Measurements from ENCODE around the gene PSMC2. TPM values are rescaled to one million over a fixed set of nuclear protein-coding genes. Genes with fewer than 3 reads are reported as not detected.
"Not testable (repeated sequence)": the region's sequence is repeated elsewhere in the genome, so short reads cannot be mapped to it uniquely, and the experiment has no call there.

Gene PSMC2
- total RNA-seq, 1 donor from 2014 or later, result 86.5 TPM

DNA sequence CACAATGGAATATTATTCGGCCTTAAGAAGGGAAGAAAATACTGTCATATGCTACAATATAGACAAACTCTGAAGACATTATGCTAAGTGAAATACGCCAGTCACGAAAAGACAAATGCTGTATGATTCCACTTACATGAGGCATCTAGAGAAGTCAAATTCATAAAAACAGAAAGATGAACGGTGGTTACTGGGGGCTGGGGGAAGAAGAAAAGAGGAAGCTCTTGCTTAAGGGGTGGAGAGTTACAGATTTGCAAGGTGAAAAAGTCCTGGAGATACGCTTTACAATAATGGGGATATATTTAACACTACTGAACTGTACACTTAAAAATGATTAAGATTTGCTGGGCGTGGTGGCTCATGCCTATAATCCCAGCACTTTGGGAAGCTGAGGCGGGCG, 49.0 kb downstream of the PSMC2 start:
- H3K27me3 Mint-ChIP-seq (ENCODE audit: low read depth), result peaks cover 9% of the 10 kb centered on the region
- no peak overlapping the region for H3K4me3 Mint-ChIP-seq
- TF ChIP-seq, protein P1, sequence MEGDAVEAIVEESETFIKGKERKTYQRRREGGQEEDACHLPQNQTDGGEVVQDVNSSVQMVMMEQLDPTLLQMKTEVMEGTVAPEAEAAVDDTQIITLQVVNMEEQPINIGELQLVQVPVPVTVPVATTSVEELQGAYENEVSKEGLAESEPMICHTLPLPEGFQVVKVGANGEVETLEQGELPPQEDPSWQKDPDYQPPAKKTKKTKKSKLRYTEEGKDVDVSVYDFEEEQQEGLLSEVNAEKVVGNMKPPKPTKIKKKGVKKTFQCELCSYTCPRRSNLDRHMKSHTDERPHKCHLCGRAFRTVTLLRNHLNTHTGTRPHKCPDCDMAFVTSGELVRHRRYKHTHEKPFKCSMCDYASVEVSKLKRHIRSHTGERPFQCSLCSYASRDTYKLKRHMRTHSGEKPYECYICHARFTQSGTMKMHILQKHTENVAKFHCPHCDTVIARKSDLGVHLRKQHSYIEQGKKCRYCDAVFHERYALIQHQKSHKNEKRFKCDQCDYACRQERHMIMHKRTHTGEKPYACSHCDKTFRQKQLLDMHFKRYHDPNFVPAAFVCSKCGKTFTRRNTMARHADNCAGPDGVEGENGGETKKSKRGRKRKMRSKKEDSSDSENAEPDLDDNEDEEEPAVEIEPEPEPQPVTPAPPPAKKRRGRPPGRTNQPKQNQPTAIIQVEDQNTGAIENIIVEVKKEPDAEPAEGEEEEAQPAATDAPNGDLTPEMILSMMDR (IDR thresholded peaks at IDR 0.05; ENCODE audit: unreplicated experiment), result no peak
- no peaks in the 10 kb centered on the region for H3K36me3 Mint-ChIP-seq
- H3K27ac Mint-ChIP-seq, result no peak overlapping the region
- H3K4me1 Mint-ChIP-seq, result no peaks in the 10 kb centered on the region
- H3K9me3 Mint-ChIP-seq, result no peaks in the 10 kb centered on the region
- DNase-seq (ENCODE audit: low spot score in 2 of 2, unreplicated experiment in 2 of 2), result no peak

DNA sequence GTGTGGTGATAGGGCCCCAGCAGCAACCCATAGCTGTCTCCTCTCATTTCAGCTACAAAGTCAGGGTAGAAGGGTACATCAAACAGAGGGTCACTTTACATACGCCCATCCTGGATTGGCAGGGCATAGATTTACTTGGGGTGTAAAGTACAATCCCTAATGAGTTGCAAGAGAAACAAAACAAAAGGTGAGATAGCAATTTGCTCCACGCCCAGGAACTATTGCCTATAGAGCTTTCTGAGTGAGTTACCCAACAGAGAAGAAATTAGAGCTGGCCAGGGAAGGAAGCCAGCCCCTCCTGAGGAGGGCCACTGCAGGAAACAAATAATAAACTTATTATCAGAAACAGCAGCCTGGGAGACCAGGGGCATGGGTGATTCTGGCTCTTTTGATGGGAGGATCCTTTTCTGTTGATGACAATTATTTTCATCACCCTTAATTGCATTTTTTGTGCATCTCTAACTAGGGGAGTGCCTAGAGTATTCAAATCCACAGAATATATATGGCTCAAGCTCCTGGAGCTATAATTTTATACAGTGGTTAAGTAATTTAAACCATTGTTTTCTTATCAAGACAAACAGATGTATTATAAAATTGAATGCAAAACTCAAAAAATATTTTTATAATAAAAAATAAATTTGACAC, 51.2 kb downstream of the PSMC2 start:
- H3K9me3 Mint-ChIP-seq, result peaks cover 7% of the 10 kb centered on the region

DNA sequence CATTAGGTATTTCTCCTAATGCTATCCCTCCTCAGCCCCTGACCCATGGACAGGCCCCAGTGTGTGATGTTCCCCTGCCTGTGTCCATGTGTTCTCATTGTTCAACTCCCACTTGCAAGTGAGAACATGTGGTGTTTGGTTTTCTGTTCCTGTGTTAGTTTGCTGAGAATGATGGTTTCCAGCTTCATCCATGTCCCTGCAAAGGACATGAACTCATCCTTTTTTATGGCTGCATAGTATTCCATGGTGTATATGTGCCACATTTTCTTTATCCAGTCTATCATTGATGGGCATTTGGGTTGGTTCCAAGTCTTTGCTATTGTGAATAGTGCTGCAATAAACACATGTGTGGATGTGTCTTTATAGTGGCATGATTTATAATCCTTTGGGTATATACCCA, 52.2 kb downstream of the PSMC2 start:
- not testable (repeated sequence) for H3K4me3 Mint-ChIP-seq; H3K4me1 Mint-ChIP-seq; H3K36me3 Mint-ChIP-seq; H3K9me3 Mint-ChIP-seq; H3K27ac Mint-ChIP-seq; DNase-seq (ENCODE audit: low spot score in 2 of 2, unreplicated experiment in 2 of 2)
- H3K27me3 Mint-ChIP-seq (ENCODE audit: low read depth), result peaks cover 33% of the 10 kb centered on the region

More for the DNA sequence above, 51.2 kb downstream of the PSMC2 start:
- Mint-ChIP-seq H3K27me3 (ENCODE audit: low read depth) (peaks cover 24% of the 10 kb centered on the region), H3K4me1 (no peaks in the 10 kb centered on the region), H3K4me3 (no peak overlapping the region), H3K36me3 (no peaks in the 10 kb centered on the region), H3K27ac (no peak overlapping the region)
- TF ChIP-seq, protein P1 (IDR thresholded peaks at IDR 0.05; ENCODE audit: unreplicated experiment), result no peak
- no peak for DNase-seq (ENCODE audit: low spot score in 2 of 2, unreplicated experiment in 2 of 2)

DNA sequence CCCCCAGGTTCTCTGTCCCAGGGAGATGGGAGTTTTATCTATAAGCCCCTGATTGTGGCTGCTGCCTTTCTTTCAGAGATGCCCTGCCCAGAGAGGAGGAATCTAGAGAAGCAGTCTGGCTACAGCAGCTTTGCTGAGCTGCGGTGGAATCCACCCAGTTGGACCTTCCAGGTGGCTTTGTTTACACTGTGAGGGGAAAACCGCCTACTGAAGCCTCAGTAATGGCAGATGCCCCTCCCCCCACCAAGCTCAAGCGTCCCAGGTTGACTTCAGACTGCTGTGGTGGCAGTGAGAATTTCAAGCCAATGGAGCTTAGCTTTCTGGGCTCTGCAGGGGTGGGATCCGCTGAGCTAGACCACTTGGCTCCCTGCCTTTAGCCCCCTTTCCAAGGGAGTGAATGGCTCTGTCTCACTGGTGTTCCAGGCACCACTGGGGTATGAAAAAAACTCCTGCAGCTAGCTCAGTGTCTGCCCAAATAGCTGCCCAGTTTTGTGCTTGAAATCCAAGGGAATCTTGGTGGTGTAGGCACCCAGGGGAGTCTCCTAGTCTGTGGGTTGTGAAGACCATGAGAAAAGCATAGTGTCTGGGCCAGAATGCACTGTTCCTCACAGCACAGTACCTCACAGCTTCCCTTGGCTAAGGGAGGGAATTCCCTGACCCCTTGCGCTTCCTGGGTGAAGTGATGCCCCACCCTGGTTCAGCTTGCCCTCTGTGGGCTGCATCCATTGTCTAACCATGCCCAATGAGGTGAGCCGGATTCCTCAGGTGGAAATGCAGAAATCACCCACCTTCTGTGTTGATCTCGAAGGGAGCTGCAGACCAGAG, 58.6 kb downstream of the PSMC2 start:
- not testable (repeated sequence) for H3K4me3 Mint-ChIP-seq; H3K36me3 Mint-ChIP-seq; DNase-seq (ENCODE audit: low spot score in 2 of 2, unreplicated experiment in 2 of 2); H3K4me1 Mint-ChIP-seq; H3K9me3 Mint-ChIP-seq; H3K27ac Mint-ChIP-seq
- H3K27me3 Mint-ChIP-seq (ENCODE audit: low read depth), result peaks cover 57% of the 10 kb centered on the region

DNA sequence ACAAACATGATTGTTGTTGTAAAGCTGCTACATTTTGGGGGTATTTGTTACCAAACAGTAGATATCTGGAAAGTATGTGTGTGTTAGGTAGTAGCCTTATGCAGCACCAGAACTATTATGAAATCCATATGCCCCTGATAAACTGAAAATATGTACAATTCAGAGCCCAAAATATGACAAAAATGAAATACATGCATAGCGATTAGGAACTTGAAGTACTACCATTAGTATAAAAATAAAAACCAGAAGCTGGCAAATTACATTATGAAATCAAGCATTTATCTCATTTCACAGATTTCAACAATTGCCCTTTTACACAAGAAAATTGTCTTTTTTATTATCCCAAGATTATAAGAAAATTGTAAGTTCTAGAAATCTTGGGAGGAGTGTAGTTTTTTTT, 64.7 kb downstream of the PSMC2 start:
- Mint-ChIP-seq H3K4me1 (no peaks in the 10 kb centered on the region), H3K4me3 (no peak overlapping the region), H3K9me3 (no peaks in the 10 kb centered on the region), H3K27ac (no peak overlapping the region), H3K27me3 (ENCODE audit: low read depth) (peaks cover 62% of the 10 kb centered on the region), H3K36me3 (no peaks in the 10 kb centered on the region)
- TF ChIP-seq, protein P1 (IDR thresholded peaks at IDR 0.05; ENCODE audit: unreplicated experiment), result no peak
- no peak for DNase-seq (ENCODE audit: low spot score in 2 of 2, unreplicated experiment in 2 of 2)

DNA sequence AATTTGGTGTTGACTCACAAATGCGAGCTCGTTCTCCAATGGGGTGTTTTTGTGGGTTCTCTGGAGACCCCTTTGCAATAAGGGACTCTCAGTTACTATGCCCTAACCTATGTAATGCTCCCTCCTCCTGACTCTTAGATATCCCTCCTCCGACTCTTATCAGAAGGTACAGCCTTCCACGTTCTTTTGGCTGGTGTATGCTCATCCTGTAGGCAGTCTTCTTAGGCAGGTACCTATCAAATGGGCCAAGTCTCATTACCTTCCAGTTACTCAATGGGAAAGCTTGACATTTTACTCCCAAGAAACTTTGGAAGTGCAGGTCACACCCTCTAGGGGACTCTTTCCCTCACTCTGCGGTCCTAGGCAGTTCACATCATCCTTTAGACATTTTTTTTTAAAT, 66.0 kb downstream of the PSMC2 start:
- Mint-ChIP-seq H3K9me3 (no peaks in the 10 kb centered on the region), H3K36me3 (no peaks in the 10 kb centered on the region), H3K27me3 (ENCODE audit: low read depth) (peaks cover 66% of the 10 kb centered on the region), H3K4me3 (no peak overlapping the region), H3K27ac (no peak overlapping the region), H3K4me1 (no peaks in the 10 kb centered on the region)
- TF ChIP-seq, protein P1 (IDR thresholded peaks at IDR 0.05; ENCODE audit: unreplicated experiment), result no peak
- DNase-seq (ENCODE audit: low spot score in 2 of 2, unreplicated experiment in 2 of 2), result no peak

Measured in mesothelial cell of epicardium (in vitro differentiated cells).